HEK293T (cell line): ENCODE results near the gene DMAP1.

Experiments
- FOXA1 ChIP-seq: fragments of 450-650 bp; IDR thresholded peaks from 2 replicates; pipeline ENCODE4 v1.6.1; 2016; ENCODE audit warnings: mild to moderate bottlenecking
- FOXK2 ChIP-seq: fragments of 450-650 bp; IDR thresholded peaks from 2 replicates; pipeline ENCODE4 v1.6.1; 2016; ENCODE audit warnings: mild to moderate bottlenecking
- FOXM1 ChIP-seq: fragments of 450-650 bp; IDR thresholded peaks from 2 replicates; pipeline ENCODE4 v1.6.1; 2017; ENCODE audit warnings: mild to moderate bottlenecking, borderline replicate concordance
- HDGF ChIP-seq: fragments of 450-650 bp; IDR thresholded peaks from 2 replicates; pipeline ENCODE4 v1.6.1; 2017; ENCODE audit warnings: antibody characterized with exemption, borderline replicate concordance
- SP1 ChIP-seq: fragments of 450-650 bp; IDR thresholded peaks from 2 replicates; pipeline ENCODE4 v1.6.1; 2017
- ZNF384 ChIP-seq: fragments of 450-650 bp; IDR thresholded peaks from 2 replicates; pipeline ENCODE4 v1.6.1; 2016
- TF ChIP-seq, protein P1 (sequence below): fragments of 450-650 bp; IDR thresholded peaks from 2 replicates; pipeline ENCODE4 v1.6.1; 2016

DNA sequence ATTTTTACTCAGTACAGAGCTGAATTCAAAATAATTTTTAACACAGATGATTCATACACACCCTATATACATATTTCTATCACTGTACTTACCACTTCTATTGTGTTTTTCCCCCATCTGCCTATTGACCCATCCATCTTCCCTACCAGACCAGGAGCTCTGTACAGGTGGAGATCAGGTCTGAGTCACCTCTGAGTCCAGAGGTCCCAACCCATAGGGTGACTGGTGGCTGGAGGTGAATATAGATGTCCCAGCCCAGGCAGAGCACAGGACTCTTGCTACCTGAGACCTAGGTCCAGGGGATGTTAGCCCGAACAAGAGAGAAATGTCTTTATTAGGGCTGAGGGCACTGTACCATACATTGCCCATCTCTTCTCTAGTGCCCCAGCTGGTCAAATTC is 54.8 kb downstream of the DMAP1 start:
- no peak for TF ChIP-seq ZNF384
- TF ChIP-seq SP1 = no peak
- no peak for TF ChIP-seq FOXM1
- no peak for TF ChIP-seq HDGF
- TF ChIP-seq FOXK2 = no peak
- TF ChIP-seq FOXA1 = no peak
- TF ChIP-seq, protein P1, sequence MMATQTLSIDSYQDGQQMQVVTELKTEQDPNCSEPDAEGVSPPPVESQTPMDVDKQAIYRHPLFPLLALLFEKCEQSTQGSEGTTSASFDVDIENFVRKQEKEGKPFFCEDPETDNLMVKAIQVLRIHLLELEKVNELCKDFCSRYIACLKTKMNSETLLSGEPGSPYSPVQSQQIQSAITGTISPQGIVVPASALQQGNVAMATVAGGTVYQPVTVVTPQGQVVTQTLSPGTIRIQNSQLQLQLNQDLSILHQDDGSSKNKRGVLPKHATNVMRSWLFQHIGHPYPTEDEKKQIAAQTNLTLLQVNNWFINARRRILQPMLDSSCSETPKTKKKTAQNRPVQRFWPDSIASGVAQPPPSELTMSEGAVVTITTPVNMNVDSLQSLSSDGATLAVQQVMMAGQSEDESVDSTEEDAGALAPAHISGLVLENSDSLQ = no peak
